ENCODE measurements around the gene MTCH1. TPM values are rescaled to one million over a fixed set of nuclear protein-coding genes. Genes with fewer than 3 reads are reported as not detected.

MTCH1 gene
- total and polyA plus RNA-seq, 2 experiments from 2014 or later = 108 to 271 TPM

- TF ChIP-seq ZNF462 (CRISPR knock-in tag; IDR thresholded peaks at IDR 0.05) (no peak), JUNB (IDR thresholded peaks at IDR 0.05; ENCODE audit: unreplicated experiment) (no peak), EZH2phosphoT487 (IDR thresholded peaks at IDR 0.05; ENCODE audit: unreplicated experiment) (no peak)
Observed at GRCh38 chr6:36962874-36963273, 23.1 kb downstream of the MTCH1 start (continued).

- ATAC-seq (no peak), DNase-seq (ENCODE audit: low spot score) (no peak)
- Histone ChIP-seq H2AFZ (no peak overlapping the region), H3K36me3 (ENCODE audit: insufficient read depth) (no peaks in the 10 kb centered on the region), H3K4me3 (no peak overlapping the region), H3K9me2 (ENCODE audit: insufficient read depth) (no peaks in the 10 kb centered on the region), H3K4me2 (no peak overlapping the region), H3K4me1 (ENCODE audit: insufficient read depth) (no peaks in the 10 kb centered on the region; the same call in 1 of the 2 replicates), H3K79me2 (replicated peaks; ENCODE audit: insufficient read depth) (no peaks in the 10 kb centered on the region), H4K20me1 (replicated peaks; ENCODE audit: insufficient read depth) (no peaks in the 10 kb centered on the region; the same call in 1 of the 2 replicates), H3K27me3 (ENCODE audit: insufficient read depth) (no peaks in the 10 kb centered on the region), H3K27ac (ENCODE audit: low read depth) (no peak overlapping the region), H3F3A (replicated peaks; ENCODE audit: low read depth) (no peaks in the 10 kb centered on the region)
- Mint-ChIP-seq H3K4me3 (no peak overlapping the region), H3K4me1 (peaks cover 20% of the 10 kb centered on the region), H3K27me3 (ENCODE audit: insufficient read depth, low read depth, poor library complexity) (peaks cover 5% of the 10 kb centered on the region), H3K27ac (no peak overlapping the region), H3K36me3 (ENCODE audit: low read depth) (no peaks in the 10 kb centered on the region), H3K9me3 (no peaks in the 10 kb centered on the region)
- TF ChIP-seq ZNF462 (CRISPR knock-in tag; IDR thresholded peaks at IDR 0.05) = no peak
- TF ChIP-seq EZH2phosphoT487 (IDR thresholded peaks at IDR 0.05; ENCODE audit: unreplicated experiment) = no peak
- TF ChIP-seq ZNF331 (CRISPR knock-in tag; IDR thresholded peaks at IDR 0.05; ENCODE audit: low read depth) = no peak
- no peak for TF ChIP-seq CREB1 (CRISPR knock-in tag; IDR thresholded peaks at IDR 0.05; ENCODE audit: low read depth)
Observed at GRCh38 chr6:36961441-36962435, 24.3 kb downstream of the MTCH1 start.
